Kidney (tissue), 14 donors: Measurements from ENCODE around the gene RGS3. TPM values are rescaled to one million over a fixed set of nuclear protein-coding genes. Genes with fewer than 3 reads are reported as not detected.

ENCODE experiments used
- DNase-seq, 5 donors: peaks; one replicate each; pipeline ENCODE4 v3.0.0-alpha.2; 2013 to 2020
- FAIRE-seq: peaks from 2 replicates; lab custom pipeline; 2012; peaks lifted over from hg19 to GRCh38; lab: Jason Lieb, UNC
- H3K27ac ChIP-seq, 2 donors: one replicate each; pipeline ENCODE4 v1.7.0; 2013; ENCODE audit warnings: low read depth in 2 of 2, low read length in 2 of 2, inconsistent platforms in 1 of 2
- H3K27me3 ChIP-seq: one replicate; pipeline ENCODE4 v1.7.1; 2013; ENCODE audit warnings: low read length, inconsistent platforms; ENCODE audit not compliant: control insufficient read depth, insufficient read depth
- H3K36me3 ChIP-seq, 3 donors: one replicate each; pipeline versions ENCODE4 v1.7.0 to v1.7.1; 2013; ENCODE audit warnings: low read length in 3 of 3, control low read depth in 1 of 3, inconsistent platforms in 1 of 3; ENCODE audit not compliant: insufficient read depth in 3 of 3, control insufficient read depth in 2 of 3
- H3K4me1 ChIP-seq, 3 donors: one replicate each; pipeline versions ENCODE4 v1.7.0 to v1.7.1; 2013; ENCODE audit warnings: low read length in 3 of 3, inconsistent platforms in 1 of 3, low read depth in 1 of 3; ENCODE audit not compliant: control insufficient read depth in 2 of 3, insufficient read depth in 2 of 3
- H3K4me3 ChIP-seq, 3 donors: one replicate each; pipeline versions ENCODE4 v1.7.0 to v1.8.1; 2013; ENCODE audit warnings: low read length in 3 of 3, control low read depth in 1 of 3, inconsistent platforms in 1 of 3
- H3K9ac ChIP-seq, 3 donors: one replicate each; pipeline versions ENCODE4 v1.7.0 to v1.7.1; 2013; ENCODE audit warnings: low read length in 3 of 3, control low read depth in 1 of 3, inconsistent platforms in 1 of 3
- H3K9me3 ChIP-seq, 3 donors: one replicate each; pipeline versions ENCODE4 v1.7.0 to v1.7.1; 2013; ENCODE audit warnings: low read length in 3 of 3, control low read depth in 1 of 3, inconsistent platforms in 1 of 3; ENCODE audit not compliant: control insufficient read depth in 2 of 3, insufficient read depth in 1 of 3
- CTCF ChIP-seq: IDR thresholded peaks from 3 replicates; pipeline ENCODE4 v1.5.1; 2012; ENCODE audit warnings: mild to moderate bottlenecking, moderate library complexity, borderline replicate concordance; ENCODE audit not compliant: insufficient read depth; ENCODE audit errors: extremely low read depth
- intact Hi-C: fragments of 100-400 bp; cut with DNase I; formaldehyde crosslinking; loops from one replicate; pipeline ENCODE4 v1.11.1; 2022
- polyA plus RNA-seq: library from polyadenylated mRNA; stranded (reverse); fragments of 350-450 nt; fragmentation: Illumina TruSeq; extraction: RNeasy Lipid Tissue Mini Kit (QIAGEN cat#74804); gene quantifications from one replicate; pipeline ENCODE4 v1.2.3, GENCODE V29; 2014; ENCODE audit warnings: low read depth, low replicate concordance; ENCODE audit not compliant: insufficient read depth
- total RNA-seq: library from RNA; stranded (reverse); fragmentation: NEBNext Ultra II Directional; extraction: Animal tissue kit (Norgen Biotek cat#: 25700); gene quantifications from one replicate; pipeline ENCODE4 v1.2.1, GENCODE V29; 2021
- donor health status: control.
- donor health status: control.
- donor health status: control.
- donor health status: control.
- donor health status: control.
- donor health status: DM: yes; HTN: yes; CAD: no.
- donor health status: Normal renal cell carcinoma (clear cell type).

RGS3 gene
- total and polyA plus RNA-seq, 2 donors from 2014 or later, result 114 to 137 TPM

GRCh38 chr9:113492343-113493202 is 29.0 kb downstream of the RGS3 start:
- H3K4me1 ChIP-seq, result peaks cover 6 to 12% (median 9%) of the 10 kb centered on the region in 3 donors
- intact Hi-C loops, result no loop called here
- peaks cover 0 to 8% (median 0%) of the 10 kb centered on the region in 3 donors for H3K36me3 ChIP-seq
- H3K9ac ChIP-seq, result no peak overlapping the region
- no peaks in the 10 kb centered on the region for H3K27me3 ChIP-seq
- no peak overlapping the region for H3K4me3 ChIP-seq
- no peaks in the 10 kb centered on the region for H3K9me3 ChIP-seq
- DNase-seq (peak in 2 of 5 donors; percentile 27 to 54), FAIRE-seq (no peak)
- no peak for TF ChIP-seq CTCF
- H3K27ac ChIP-seq, result peak overlapping the region in 1 of 2 donors; percentile 8

- DNase-seq (no peak), FAIRE-seq (no peak)
These were observed 29.6 kb downstream of the RGS3 start for GRCh38 chr9:113493203-113493520.

GRCh38 chr9:113495526-113495925 is 32.0 kb downstream of the RGS3 start:
- DNase-seq, result no peak
- H3K4me3 ChIP-seq, result no peak overlapping the region
- intact Hi-C loops, result no loop called here
- no peak overlapping the region for H3K9ac ChIP-seq
- FAIRE-seq, result no peak
- no peak overlapping the region for H3K27ac ChIP-seq
- H3K4me1 ChIP-seq, result peaks cover 6 to 12% (median 9%) of the 10 kb centered on the region in 3 donors
- H3K9me3 ChIP-seq, result no peaks in the 10 kb centered on the region
- H3K27me3 ChIP-seq, result no peaks in the 10 kb centered on the region
- TF ChIP-seq CTCF, result no peak
- no peaks in the 10 kb centered on the region for H3K36me3 ChIP-seq

More at GRCh38 chr9:113493203-113493520, 29.6 kb downstream of the RGS3 start:
- H3K36me3 ChIP-seq, result peaks cover 0 to 8% (median 0%) of the 10 kb centered on the region in 3 donors
- peaks cover 6 to 12% (median 9%) of the 10 kb centered on the region in 3 donors for H3K4me1 ChIP-seq
- TF ChIP-seq CTCF, result no peak
- intact Hi-C loops, result no loop called here
- no peak overlapping the region for H3K4me3 ChIP-seq
- no peak overlapping the region for H3K27ac ChIP-seq
- H3K9ac ChIP-seq, result no peak overlapping the region
- no peaks in the 10 kb centered on the region for H3K27me3 ChIP-seq
- H3K9me3 ChIP-seq, result no peaks in the 10 kb centered on the region
